ENCODE measurements around the gene EYA2.

Gene EYA2

GRCh38 chr20:47181056-47181862 is 286.6 kb downstream of the EYA2 start:
- in situ Hi-C loops (cut with MboI; ENCODE audit: low sequenced_read_pairs) = no loop called here

GRCh38 chr20:47183367-47183766 is 288.7 kb downstream of the EYA2 start:
- Histone ChIP-seq H3K27me3 (ENCODE audit: low read depth) (0 out of 2 replicates have a peak, but pooled peaks cover 3% of the 10 kb centered on the region), H3K36me3 (replicated peaks) (no peaks in the 10 kb centered on the region), H3K4me3 (no peak overlapping the region), H3K9me3 (no peaks in the 10 kb centered on the region), H3K4me1 (no peaks in the 10 kb centered on the region)
- no peak for DNase-seq (ENCODE audit: low spot score in 2 of 2)
- in situ Hi-C loops (cut with MboI; ENCODE audit: low sequenced_read_pairs) = no loop called here

More at GRCh38 chr20:47181056-47181862, 286.6 kb downstream of the EYA2 start:
- H3K4me3 ChIP-seq = no peak overlapping the region
- H3K9me3 ChIP-seq = no peaks in the 10 kb centered on the region
- no peaks in the 10 kb centered on the region for H3K4me1 ChIP-seq
- DNase-seq (ENCODE audit: low spot score in 2 of 2) = peak; percentile 47 to 54
- H3K27me3 ChIP-seq (ENCODE audit: low read depth) = no peaks in the 10 kb centered on the region
- H3K36me3 ChIP-seq (replicated peaks) = no peaks in the 10 kb centered on the region

- H3K4me3 ChIP-seq = no peak overlapping the region
- DNase-seq (ENCODE audit: low spot score in 2 of 2) = no peak
- no peaks in the 10 kb centered on the region for H3K36me3 ChIP-seq (replicated peaks)
- no peaks in the 10 kb centered on the region for H3K4me1 ChIP-seq
- peaks cover 9% of the 10 kb centered on the region for H3K27me3 ChIP-seq (ENCODE audit: low read depth)
- H3K9me3 ChIP-seq = no peaks in the 10 kb centered on the region
- in situ Hi-C loops (cut with MboI; ENCODE audit: low sequenced_read_pairs) = no loop called here
Observed at GRCh38 chr20:47187450-47188195, 293.0 kb downstream of the EYA2 start.

- no peaks in the 10 kb centered on the region for H3K4me1 ChIP-seq
- no peak for DNase-seq (ENCODE audit: low spot score in 2 of 2)
- in situ Hi-C loops (cut with MboI; ENCODE audit: low sequenced_read_pairs) = no loop called here
Observed at GRCh38 chr20:47188540-47188939, 293.9 kb downstream of the EYA2 start.

GRCh38 chr20:47189060-47189459 is 294.4 kb downstream of the EYA2 start:
- no peak for DNase-seq (ENCODE audit: low spot score in 2 of 2)
- H3K36me3 ChIP-seq (replicated peaks) = no peaks in the 10 kb centered on the region
- H3K4me1 ChIP-seq = no peaks in the 10 kb centered on the region
- H3K9me3 ChIP-seq = no peaks in the 10 kb centered on the region
- H3K27me3 ChIP-seq (ENCODE audit: low read depth) = peaks cover 9% of the 10 kb centered on the region
- no peak overlapping the region for H3K4me3 ChIP-seq
- in situ Hi-C loops (cut with MboI; ENCODE audit: low sequenced_read_pairs) = no loop called here

More at GRCh38 chr20:47188540-47188939, 293.9 kb downstream of the EYA2 start:
- Histone ChIP-seq H3K36me3 (replicated peaks) (no peaks in the 10 kb centered on the region), H3K9me3 (no peaks in the 10 kb centered on the region), H3K4me3 (no peak overlapping the region), H3K27me3 (ENCODE audit: low read depth) (peaks cover 9% of the 10 kb centered on the region)

- no peaks in the 10 kb centered on the region for H3K36me3 ChIP-seq (replicated peaks)
- in situ Hi-C loops (cut with MboI; ENCODE audit: low sequenced_read_pairs) = no loop called here
- DNase-seq (ENCODE audit: low spot score in 2 of 2) = no peak
- no peaks in the 10 kb centered on the region for H3K9me3 ChIP-seq
- peaks cover 9% of the 10 kb centered on the region for H3K27me3 ChIP-seq (ENCODE audit: low read depth)
- H3K4me3 ChIP-seq = no peak overlapping the region
- H3K4me1 ChIP-seq = no peaks in the 10 kb centered on the region
Observed at GRCh38 chr20:47191074-47191673, 296.5 kb downstream of the EYA2 start.

GRCh38 chr20:47191956-47192355 is 297.3 kb downstream of the EYA2 start:
- peaks cover 3% of the 10 kb centered on the region for H3K4me1 ChIP-seq

GRCh38 chr20:47195573-47195972 is 300.9 kb downstream of the EYA2 start:
- Histone ChIP-seq H3K4me1 (peaks cover 3% of the 10 kb centered on the region), H3K9me3 (no peaks in the 10 kb centered on the region), H3K4me3 (no peak overlapping the region), H3K36me3 (replicated peaks) (no peaks in the 10 kb centered on the region), H3K27me3 (ENCODE audit: low read depth) (no peaks in the 10 kb centered on the region; the same call in 1 of the 2 replicates)
- DNase-seq (ENCODE audit: low spot score in 2 of 2) = no peak
- in situ Hi-C loops (cut with MboI; ENCODE audit: low sequenced_read_pairs) = loop anchor here (5.0 kb wide), 1 partner anchor 197 kb away; no protein-coding TSS in a partner anchor

More at GRCh38 chr20:47191956-47192355, 297.3 kb downstream of the EYA2 start:
- no peak for DNase-seq (ENCODE audit: low spot score in 2 of 2)
- in situ Hi-C loops (cut with MboI; ENCODE audit: low sequenced_read_pairs) = no loop called here
- H3K27me3 ChIP-seq (ENCODE audit: low read depth) = peaks cover 9% of the 10 kb centered on the region
- no peaks in the 10 kb centered on the region for H3K9me3 ChIP-seq
- H3K4me3 ChIP-seq = no peak overlapping the region
- no peaks in the 10 kb centered on the region for H3K36me3 ChIP-seq (replicated peaks)

GRCh38 chr20:47196091-47197081 is 301.7 kb downstream of the EYA2 start:
- Histone ChIP-seq H3K4me1 (peaks cover 3% of the 10 kb centered on the region), H3K4me3 (no peak overlapping the region), H3K9me3 (no peaks in the 10 kb centered on the region), H3K27me3 (ENCODE audit: low read depth) (no peaks in the 10 kb centered on the region), H3K36me3 (replicated peaks) (no peaks in the 10 kb centered on the region)
- peak; percentile 57 to 88 for DNase-seq (ENCODE audit: low spot score in 2 of 2)
- in situ Hi-C loops (cut with MboI; ENCODE audit: low sequenced_read_pairs) = loop anchor here (5.0 kb wide), 1 partner anchor 196 kb away; no protein-coding TSS in a partner anchor

- no peaks in the 10 kb centered on the region for H3K36me3 ChIP-seq (replicated peaks)
- in situ Hi-C loops (cut with MboI; ENCODE audit: low sequenced_read_pairs) = loop anchor here (5.0 kb wide), 1 partner anchor 194 kb away; no protein-coding TSS in a partner anchor
- H3K27me3 ChIP-seq (ENCODE audit: low read depth) = no peaks in the 10 kb centered on the region
- H3K4me1 ChIP-seq = peaks cover 3% of the 10 kb centered on the region
- H3K9me3 ChIP-seq = no peaks in the 10 kb centered on the region
- no peak overlapping the region for H3K4me3 ChIP-seq
- DNase-seq (ENCODE audit: low spot score in 2 of 2) = no peak
Observed at GRCh38 chr20:47198254-47198671, 303.6 kb downstream of the EYA2 start.

GRCh38 chr20:47198996-47199552 is 304.4 kb downstream of the EYA2 start:
- Histone ChIP-seq H3K4me1 (peaks cover 3% of the 10 kb centered on the region), H3K36me3 (replicated peaks) (no peaks in the 10 kb centered on the region), H3K27me3 (ENCODE audit: low read depth) (no peaks in the 10 kb centered on the region), H3K9me3 (no peaks in the 10 kb centered on the region), H3K4me3 (no peak overlapping the region)
- no peak for DNase-seq (ENCODE audit: low spot score in 2 of 2)
- in situ Hi-C loops (cut with MboI; ENCODE audit: low sequenced_read_pairs) = loop anchor here (5.0 kb wide), 1 partner anchor 193 kb away; no protein-coding TSS in a partner anchor

- peaks cover 3% of the 10 kb centered on the region for H3K4me1 ChIP-seq
- no peaks in the 10 kb centered on the region for H3K9me3 ChIP-seq
- H3K27me3 ChIP-seq (ENCODE audit: low read depth) = no peaks in the 10 kb centered on the region
- in situ Hi-C loops (cut with MboI; ENCODE audit: low sequenced_read_pairs) = loop anchor here (25.0 kb wide), 1 partner anchor 436 kb away; no protein-coding TSS in a partner anchor
- no peaks in the 10 kb centered on the region for H3K36me3 ChIP-seq (replicated peaks)
- no peak for DNase-seq (ENCODE audit: low spot score in 2 of 2)
- H3K4me3 ChIP-seq = no peak overlapping the region
Observed at GRCh38 chr20:47201074-47201730, 306.6 kb downstream of the EYA2 start.
